OCI-LY1 (cell line): ENCODE measurements around the gene CCDC187.

ENCODE experiments used
- CTCF ChIP-seq: fragments of 200-600 bp; sonication (generic), shearing (Covaris generic); IDR thresholded peaks from 2 replicates; pipeline ENCODE4 v1.5.1; 2017; ENCODE audit warnings: mild to moderate bottlenecking, antibody characterized with exemption, low read length, moderate library complexity, mixed read lengths
- EZH2 ChIP-seq: fragments of 200-600 bp; sonication (generic), shearing (Covaris generic); IDR thresholded peaks from 2 replicates; pipeline ENCODE4 v1.8.0; 2017; ENCODE audit warnings: borderline replicate concordance, mixed run types, mild to moderate bottlenecking, antibody characterized with exemption, low read length, moderate library complexity, mixed read lengths

- no peak for TF ChIP-seq CTCF
- TF ChIP-seq EZH2 = no peak
Measured at GRCh38 chr9:136275655-136276429, 28.1 kb downstream of the CCDC187 start.
